T-helper 2 cell treated with Interferon-gamma antibody and Interleukin-4, amounts not matched to agents 5 μg/mL and 100 μg/mL, for 36 hours (primary cell): Measurements from ENCODE around the gene SLC7A11.

ENCODE experiments used
- DNase-seq: peaks from one replicate; pipeline ENCODE4 v3.0.0; 2021; ENCODE audit warnings: low spot score
- H3K27ac Mint-ChIP-seq: one replicate; pipeline ENCODE4 v1.8.0; 2021; ENCODE audit warnings: mild to moderate bottlenecking, mixed read lengths
- H3K27me3 Mint-ChIP-seq: one replicate; pipeline ENCODE4 v1.8.0; 2021; ENCODE audit warnings: low read depth, mixed read lengths
- H3K36me3 Mint-ChIP-seq: one replicate; pipeline ENCODE4 v1.8.0; 2021; ENCODE audit warnings: low read depth, mixed read lengths
- H3K4me1 Mint-ChIP-seq: one replicate; pipeline ENCODE4 v1.8.0; 2021; ENCODE audit warnings: low read depth, mixed read lengths
- H3K4me3 Mint-ChIP-seq: one replicate; pipeline ENCODE4 v1.8.0; 2022; ENCODE audit warnings: mild to moderate bottlenecking, moderate library complexity, mixed read lengths
- H3K9me3 Mint-ChIP-seq: one replicate; pipeline ENCODE4 v1.8.0; 2021; ENCODE audit warnings: mixed read lengths

Gene SLC7A11

GRCh38 chr4:138138774-138139173, 103.4 kb downstream of the SLC7A11 start:
- Mint-ChIP-seq H3K4me1 (no peaks in the 10 kb centered on the region), H3K9me3 (no peaks in the 10 kb centered on the region), H3K27ac (no peak overlapping the region), H3K4me3 (no peak overlapping the region), H3K27me3 (no peaks in the 10 kb centered on the region), H3K36me3 (no peaks in the 10 kb centered on the region)
- no peak for DNase-seq

GRCh38 chr4:138135610-138136009, 106.5 kb downstream of the SLC7A11 start:
- H3K36me3 Mint-ChIP-seq: no peaks in the 10 kb centered on the region
- no peaks in the 10 kb centered on the region for H3K4me1 Mint-ChIP-seq
- no peak overlapping the region for H3K27ac Mint-ChIP-seq
- no peaks in the 10 kb centered on the region for H3K9me3 Mint-ChIP-seq
- no peak overlapping the region for H3K4me3 Mint-ChIP-seq
- H3K27me3 Mint-ChIP-seq: no peaks in the 10 kb centered on the region
- no peak for DNase-seq

GRCh38 chr4:138118270-138118669, 123.9 kb downstream of the SLC7A11 start:
- Mint-ChIP-seq H3K9me3 (no peaks in the 10 kb centered on the region), H3K27ac (no peak overlapping the region), H3K27me3 (no peaks in the 10 kb centered on the region)

GRCh38 chr4:138115053-138115452, 127.1 kb downstream of the SLC7A11 start:
- Mint-ChIP-seq H3K27ac (no peak overlapping the region), H3K4me3 (no peak overlapping the region), H3K27me3 (no peaks in the 10 kb centered on the region), H3K4me1 (no peaks in the 10 kb centered on the region), H3K36me3 (no peaks in the 10 kb centered on the region), H3K9me3 (no peaks in the 10 kb centered on the region)
- no peak for DNase-seq

More at GRCh38 chr4:138118270-138118669, 123.9 kb downstream of the SLC7A11 start:
- DNase-seq: no peak
- Mint-ChIP-seq H3K4me3 (no peak overlapping the region), H3K36me3 (no peaks in the 10 kb centered on the region), H3K4me1 (no peaks in the 10 kb centered on the region)

GRCh38 chr4:138114434-138114833, 127.7 kb downstream of the SLC7A11 start:
- DNase-seq: no peak
- H3K9me3 Mint-ChIP-seq: no peaks in the 10 kb centered on the region
- H3K27ac Mint-ChIP-seq: no peak overlapping the region
- no peaks in the 10 kb centered on the region for H3K4me1 Mint-ChIP-seq
- no peaks in the 10 kb centered on the region for H3K36me3 Mint-ChIP-seq
- H3K27me3 Mint-ChIP-seq: no peaks in the 10 kb centered on the region
- no peak overlapping the region for H3K4me3 Mint-ChIP-seq
